Activated CD8-positive, alpha-beta T cell treated with anti-CD3 and anti-CD28 coated beads, Interleukin-2, amount 10 ng/mL, durations not matched to agents 7 days and 5 days (primary cell): ENCODE results near the gene USP17L29. TPM values are rescaled to one million over a fixed set of nuclear protein-coding genes. Genes with fewer than 3 reads are reported as not detected.
"Not testable (repeated sequence)": the region's sequence is repeated elsewhere in the genome, so short reads cannot be mapped to it uniquely, and the experiment has no call there.

Experiments
- ATAC-seq: fragments of 150-1000 bp; cut with Tn5 transposase; one replicate; pipeline ENCODE4 v1.10.0; 2021; ENCODE audit warnings: moderate library complexity
- CTCF ChIA-PET: fragments of 350-600 bp; sonication (Branson Sonifier 250); formaldehyde crosslinking; loops from one replicate; lab custom pipeline; 2021; ENCODE audit warnings: antibody characterized with exemption; lab: Charles Lee
- POLR2A ChIA-PET: fragments of 350-600 bp; sonication (Branson Sonifier 250); formaldehyde crosslinking; loops from one replicate; lab custom pipeline; 2021; ENCODE audit warnings: antibody characterized with exemption; lab: Charles Lee
- DNase-seq: peaks from one replicate; pipeline ENCODE4 v3.0.0-alpha.2; 2020
- H3K27ac Mint-ChIP-seq: one replicate; pipeline ENCODE4 v1.8.0; 2021; ENCODE audit warnings: mild to moderate bottlenecking, mixed read lengths
- H3K27me3 Mint-ChIP-seq: one replicate; pipeline ENCODE4 v1.8.0; 2021; ENCODE audit warnings: low read depth, mixed read lengths
- H3K36me3 Mint-ChIP-seq: one replicate; pipeline ENCODE4 v1.8.0; 2021; ENCODE audit warnings: low read depth, mixed read lengths
- H3K4me1 Mint-ChIP-seq: one replicate; pipeline ENCODE4 v1.8.0; 2021; ENCODE audit warnings: low read depth, mixed read lengths
- H3K4me3 Mint-ChIP-seq: one replicate; pipeline ENCODE4 v1.8.0; 2021; ENCODE audit warnings: mild to moderate bottlenecking, mixed read lengths
- H3K9me3 Mint-ChIP-seq: one replicate; pipeline ENCODE4 v1.8.0; 2022; ENCODE audit warnings: mixed read lengths; ENCODE audit not compliant: insufficient read depth
- total RNA-seq, 2 experiments: library from RNA; stranded (reverse); gene quantifications; one replicate each; pipeline ENCODE4 v1.2.3, GENCODE V29; 2021

The USP17L29 gene
- total RNA-seq, 2 experiments from 2014 or later, result not detected

DNA sequence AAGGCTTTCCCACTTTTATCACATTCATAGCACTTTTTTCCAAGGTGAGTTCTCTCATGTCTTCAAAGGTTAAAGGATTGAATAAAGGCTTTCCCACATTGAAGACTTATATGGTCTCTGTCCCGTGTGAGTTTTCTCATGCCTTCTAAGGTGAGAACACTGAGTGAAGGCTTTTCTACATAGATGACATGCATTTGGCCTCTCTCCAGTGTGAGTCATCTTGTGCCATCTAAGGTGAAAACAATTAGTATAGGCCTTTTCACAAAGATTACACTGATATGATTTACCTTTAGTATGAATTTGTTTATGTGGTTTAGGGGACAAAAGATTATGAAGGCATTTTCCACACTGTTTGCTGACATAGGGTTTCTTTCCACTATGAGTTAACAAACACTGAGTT, 30.7 kb downstream of the USP17L29 start:
- H3K4me3 Mint-ChIP-seq, result no peak overlapping the region
- POLR2A ChIA-PET, result no interaction called here
- CTCF ChIA-PET, result no interaction called here
- H3K4me1 Mint-ChIP-seq, result peaks cover 2% of the 10 kb centered on the region
- no peak for DNase-seq
- no peak for ATAC-seq
- no peaks in the 10 kb centered on the region for H3K9me3 Mint-ChIP-seq
- H3K27me3 Mint-ChIP-seq, result peaks cover 4% of the 10 kb centered on the region
- H3K36me3 Mint-ChIP-seq, result no peaks in the 10 kb centered on the region
- H3K27ac Mint-ChIP-seq, result no peak overlapping the region

DNA sequence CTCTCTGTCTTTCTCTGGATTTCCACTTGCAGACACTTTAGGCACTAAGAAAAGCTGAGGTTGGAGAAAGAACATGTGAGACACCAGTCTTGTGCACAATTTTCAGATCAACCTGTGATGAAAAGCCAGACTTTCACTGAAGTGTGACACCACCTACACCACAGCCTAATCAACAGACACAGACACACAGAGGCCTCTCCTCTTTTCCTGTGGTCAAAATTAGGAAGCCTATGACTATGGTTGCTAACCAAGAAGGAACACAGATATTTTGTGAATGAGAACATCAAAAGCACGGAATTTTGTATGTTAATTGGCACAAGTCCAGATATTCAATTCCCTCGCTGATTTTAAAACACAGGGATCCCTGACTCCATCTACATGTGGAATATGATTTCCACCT, 35.6 kb downstream of the USP17L29 start:
- H3K27me3 Mint-ChIP-seq, POLR2A ChIA-PET, CTCF ChIA-PET, DNase-seq, H3K27ac Mint-ChIP-seq, ATAC-seq, H3K9me3 Mint-ChIP-seq, H3K4me1 Mint-ChIP-seq, H3K4me3 Mint-ChIP-seq, H3K36me3 Mint-ChIP-seq: not testable (repeated sequence)

Other genes with a start within 250 kb of the USP17L29 start
- not detected for gene FAM90A26, start 183.2 kb upstream of the USP17L29 start, total RNA-seq
- gene USP17L10, start 143.0 kb upstream of the USP17L29 start, total RNA-seq, result not detected
- not detected for gene USP17L11, start 138.2 kb upstream of the USP17L29 start, total RNA-seq
- gene USP17L12, start 133.5 kb upstream of the USP17L29 start, total RNA-seq, result not detected
- gene USP17L13, start 128.7 kb upstream of the USP17L29 start, total RNA-seq, result not detected
- gene USP17L15, start 119.3 kb upstream of the USP17L29 start, total RNA-seq, result not detected
- not detected for gene USP17L17, start 109.8 kb upstream of the USP17L29 start, total RNA-seq
- gene USP17L18, start 105.0 kb upstream of the USP17L29 start, total RNA-seq, result not detected
- gene USP17L19, start 100.3 kb upstream of the USP17L29 start, total RNA-seq, result not detected
- gene USP17L20, start 95.5 kb upstream of the USP17L29 start, total RNA-seq, result not detected
- gene USP17L21, start 90.8 kb upstream of the USP17L29 start, total RNA-seq, result not detected
- not detected for gene USP17L22, start 86.0 kb upstream of the USP17L29 start, total RNA-seq
- not detected for gene USP17L24, start 28.5 kb upstream of the USP17L29 start, total RNA-seq
- not detected for gene USP17L25, start 23.7 kb upstream of the USP17L29 start, total RNA-seq
- gene USP17L26, start 19.0 kb upstream of the USP17L29 start, total RNA-seq, result not detected
- not detected for gene USP17L5, start 14.2 kb upstream of the USP17L29 start, total RNA-seq
- not detected for gene USP17L27, start 9.5 kb upstream of the USP17L29 start, total RNA-seq
- not detected for gene USP17L28, start 4.7 kb upstream of the USP17L29 start, total RNA-seq
- gene USP17L30, start 9.5 kb downstream of the USP17L29 start, total RNA-seq, result not detected
- not detected for gene DEFB131A, start 90.8 kb downstream of the USP17L29 start, total RNA-seq